ENCODE results near the gene MYLK4. TPM values are rescaled to one million over a fixed set of nuclear protein-coding genes. Genes with fewer than 3 reads are reported as not detected.

MYLK4 gene
- total RNA-seq, 4 donors from 2014 or later: 0.49 to 1.9 (median 1.0) TPM

DNA sequence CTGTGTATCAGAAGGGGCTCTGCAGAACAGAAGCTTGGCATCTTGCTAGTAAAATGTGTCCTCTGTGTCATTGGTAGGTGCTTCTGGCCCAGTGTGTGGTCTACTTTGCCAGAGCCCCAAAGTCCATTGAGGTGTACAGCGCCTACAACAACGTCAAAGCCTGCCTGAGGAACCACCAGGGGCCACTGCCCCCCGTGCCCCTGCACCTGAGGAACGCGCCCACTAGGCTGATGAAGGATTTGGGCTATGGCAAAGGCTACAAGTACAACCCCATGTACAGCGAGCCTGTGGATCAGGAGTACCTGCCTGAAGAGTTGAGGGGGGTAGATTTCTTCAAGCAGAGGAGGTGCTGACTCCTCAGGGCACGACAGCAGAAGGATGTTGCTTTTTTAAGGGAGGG is 34.2 kb upstream of the MYLK4 start:
- TF ChIP-seq, protein P1, sequence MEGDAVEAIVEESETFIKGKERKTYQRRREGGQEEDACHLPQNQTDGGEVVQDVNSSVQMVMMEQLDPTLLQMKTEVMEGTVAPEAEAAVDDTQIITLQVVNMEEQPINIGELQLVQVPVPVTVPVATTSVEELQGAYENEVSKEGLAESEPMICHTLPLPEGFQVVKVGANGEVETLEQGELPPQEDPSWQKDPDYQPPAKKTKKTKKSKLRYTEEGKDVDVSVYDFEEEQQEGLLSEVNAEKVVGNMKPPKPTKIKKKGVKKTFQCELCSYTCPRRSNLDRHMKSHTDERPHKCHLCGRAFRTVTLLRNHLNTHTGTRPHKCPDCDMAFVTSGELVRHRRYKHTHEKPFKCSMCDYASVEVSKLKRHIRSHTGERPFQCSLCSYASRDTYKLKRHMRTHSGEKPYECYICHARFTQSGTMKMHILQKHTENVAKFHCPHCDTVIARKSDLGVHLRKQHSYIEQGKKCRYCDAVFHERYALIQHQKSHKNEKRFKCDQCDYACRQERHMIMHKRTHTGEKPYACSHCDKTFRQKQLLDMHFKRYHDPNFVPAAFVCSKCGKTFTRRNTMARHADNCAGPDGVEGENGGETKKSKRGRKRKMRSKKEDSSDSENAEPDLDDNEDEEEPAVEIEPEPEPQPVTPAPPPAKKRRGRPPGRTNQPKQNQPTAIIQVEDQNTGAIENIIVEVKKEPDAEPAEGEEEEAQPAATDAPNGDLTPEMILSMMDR (IDR thresholded peaks at IDR 0.05): no peak
- no peak for TF ChIP-seq POLR2A (IDR thresholded peaks at IDR 0.05)
- DNase-seq: no peak
- Histone ChIP-seq H3K27me3 (no peaks in the 10 kb centered on the region), H3K4me3 (no peak overlapping the region), H3K27ac (no peak overlapping the region), H3K4me1 (peaks cover 0 to 15% (median 5%) of the 10 kb centered on the region in 3 donors), H3K9me3 (no peaks in the 10 kb centered on the region), H3K36me3 (peaks cover 0 to 97% (median 19%) of the 10 kb centered on the region in 3 donors)
- intact Hi-C loops (cut with DNase I): loop anchor here (10.0 kb wide), 1 partner anchor 140 kb away; no protein-coding TSS in a partner anchor
- WGBS, 2 donors: 96 to 99% methylated on average over 2 to 5 of the region's 7 CpGs

- intact Hi-C loops (cut with DNase I): loop anchor here (10.0 kb wide), 1 partner anchor 141 kb away; no protein-coding TSS in a partner anchor
- no peak for DNase-seq
- WGBS, 2 donors: 85 to 88% methylated on average over 5 of the region's 5 CpGs
- no peak overlapping the region for H3K4me3 ChIP-seq
- H3K9me3 ChIP-seq: no peaks in the 10 kb centered on the region
- no peak overlapping the region for H3K27ac ChIP-seq
- no peaks in the 10 kb centered on the region for H3K27me3 ChIP-seq
- TF ChIP-seq, protein P1 (IDR thresholded peaks at IDR 0.05): no peak
- TF ChIP-seq POLR2A (IDR thresholded peaks at IDR 0.05): no peak
- H3K36me3 ChIP-seq: peaks cover 0 to 98% (median 24%) of the 10 kb centered on the region in 3 donors
- peaks cover 0 to 15% (median 5%) of the 10 kb centered on the region in 3 donors for H3K4me1 ChIP-seq
Observed at GRCh38 chr6:2784061-2784460, 33.3 kb upstream of the MYLK4 start.

- intact Hi-C loops (cut with DNase I): loop anchor here (10.0 kb wide), 1 partner anchor 141 kb away; no protein-coding TSS in a partner anchor
- no peak overlapping the region for H3K4me3 ChIP-seq
- TF ChIP-seq, protein P1 (IDR thresholded peaks at IDR 0.05): no peak
- no peak for TF ChIP-seq POLR2A (IDR thresholded peaks at IDR 0.05)
- H3K36me3 ChIP-seq: peaks cover 0 to 100% (median 26%) of the 10 kb centered on the region in 3 donors
- H3K27me3 ChIP-seq: no peaks in the 10 kb centered on the region
- H3K9me3 ChIP-seq: no peaks in the 10 kb centered on the region
- peaks cover 0 to 15% (median 5%) of the 10 kb centered on the region in 3 donors for H3K4me1 ChIP-seq
- H3K27ac ChIP-seq: no peak overlapping the region
- no peak for DNase-seq
- WGBS, 2 donors: 51 to 59% methylated on average over 9 to 12 of the region's 19 CpGs
Observed at GRCh38 chr6:2783188-2783963, 32.7 kb upstream of the MYLK4 start.

- no peak for DNase-seq
- Histone ChIP-seq H3K9me3 (no peaks in the 10 kb centered on the region), H3K36me3 (peaks cover 0 to 100% (median 26%) of the 10 kb centered on the region in 3 donors), H3K27ac (no peak overlapping the region), H3K4me3 (no peak overlapping the region), H3K27me3 (no peaks in the 10 kb centered on the region), H3K4me1 (peaks cover 0 to 15% (median 5%) of the 10 kb centered on the region in 3 donors)
- 75 to 79% methylated on average over 2 to 9 of the region's 10 CpGs for WGBS, 2 donors
- TF ChIP-seq, protein P1 (IDR thresholded peaks at IDR 0.05): no peak
- no peak for TF ChIP-seq POLR2A (IDR thresholded peaks at IDR 0.05)
- intact Hi-C loops (cut with DNase I): loop anchor here (10.0 kb wide), 1 partner anchor 142 kb away; no protein-coding TSS in a partner anchor
Observed at GRCh38 chr6:2782825-2783187, 32.1 kb upstream of the MYLK4 start.

DNA sequence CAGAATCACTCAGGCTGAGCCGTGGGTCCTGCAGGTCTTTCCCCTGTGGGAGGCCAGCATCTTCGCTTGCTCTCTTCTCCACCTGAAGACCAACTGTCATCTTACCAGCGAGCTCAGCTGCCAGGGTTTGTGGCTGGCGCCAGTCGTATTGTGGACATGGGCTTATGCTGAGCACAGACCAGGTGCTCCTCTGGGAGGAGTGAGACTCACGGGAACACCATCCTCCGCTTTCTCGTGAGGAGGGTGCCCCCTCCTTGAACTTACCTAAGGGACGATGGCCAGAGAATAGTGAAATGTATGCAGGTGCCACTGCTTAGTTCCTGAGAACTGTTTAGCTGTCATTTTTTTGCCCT is 31.6 kb upstream of the MYLK4 start:
- Histone ChIP-seq H3K4me3 (no peak overlapping the region), H3K27me3 (no peaks in the 10 kb centered on the region), H3K4me1 (peaks cover 0 to 15% (median 5%) of the 10 kb centered on the region in 3 donors), H3K27ac (no peak overlapping the region), H3K9me3 (no peaks in the 10 kb centered on the region), H3K36me3 (peaks cover 0 to 100% (median 26%) of the 10 kb centered on the region in 3 donors)
- intact Hi-C loops (cut with DNase I): loop anchor here (10.0 kb wide), 1 partner anchor 142 kb away; no protein-coding TSS in a partner anchor
- DNase-seq: no peak
- TF ChIP-seq, protein P1 (IDR thresholded peaks at IDR 0.05): no peak
- 78 to 80% methylated on average over 1 to 4 of the region's 9 CpGs for WGBS, 2 donors

Data from esophagus squamous epithelium (tissue), 5 donors.